Psoas muscle (tissue), 8 donors: ENCODE measurements around the gene AGRN. TPM values are rescaled to one million over a fixed set of nuclear protein-coding genes. Genes with fewer than 3 reads are reported as not detected.
A peak's percentile ranks its signal among the peaks of the same experiment; 100 is the strongest.

Source experiments
- ATAC-seq, 4 donors: fragments of 200-7000 bp; cut with Tn5 transposase; one replicate each; pipeline ENCODE4 v1.9.1; 2020; ENCODE audit warnings: moderate library complexity in 3 of 4, mild to moderate bottlenecking in 2 of 4
- DNase-seq, 2 donors: peaks; one replicate each; pipeline ENCODE4 v3.0.0-alpha.2; 2020
- H3K27ac ChIP-seq: fragments of 200-600 bp; one replicate; pipeline ENCODE4 v1.8.0; 2022
- H3K27me3 ChIP-seq, 3 donors: fragments of 200-600 bp in 1 of 3; one replicate each; pipeline versions ENCODE4 v1.6.1 to v1.8.0; 2013 to 2022; ENCODE audit warnings: low read length in 2 of 3, mild to moderate bottlenecking in 2 of 3, moderate library complexity in 1 of 3; ENCODE audit not compliant: insufficient read depth in 3 of 3
- H3K36me3 ChIP-seq, 2 donors: fragments of 200-600 bp in 1 of 2; one replicate each; pipeline versions ENCODE4 v1.6.1 to v1.8.0; 2013 to 2022; ENCODE audit warnings: low read depth in 1 of 2, mild to moderate bottlenecking in 1 of 2, moderate library complexity in 1 of 2; ENCODE audit not compliant: insufficient read depth in 1 of 2
- H3K4me1 ChIP-seq: fragments of 200-600 bp; one replicate; pipeline ENCODE4 v1.8.0; 2022
- H3K4me3 ChIP-seq: fragments of 200-600 bp; one replicate; pipeline ENCODE4 v1.8.0; 2022; ENCODE audit warnings: mild to moderate bottlenecking
- H3K9me3 ChIP-seq: fragments of 200-600 bp; one replicate; pipeline ENCODE4 v1.8.0; 2022
- CTCF ChIP-seq: fragments of 200-600 bp; IDR thresholded peaks from one replicate; pipeline ENCODE4 v1.8.0; 2022; ENCODE audit warnings: antibody characterized with exemption
- WGBS, 3 donors: extraction: QIAGEN DNeasy Blood & Tissue Kit; methylation state at CpG; one replicate each; pipeline versions ENCODE4 v1.1.6 to v1.1.7; 2013; 5-methylcytosine and 5-hydroxymethylcytosine counted together
- intact Hi-C, 2 donors: fragments of 100-400 bp; cut with DNase I; formaldehyde crosslinking; loops; one replicate each; pipeline versions ENCODE4 v1.11.0 to v1.14.2; 2022
- polyA plus RNA-seq, 3 donors: library from polyadenylated mRNA; stranded (reverse); fragments of 200-250 nt; gene quantifications; one replicate each; pipeline ENCODE4 v1.2.3, GENCODE V29; 2013
- total RNA-seq, 4 donors: library from RNA; stranded (reverse); fragmentation: NEBNext Ultra II Directional in 2 of 4; extraction: Animal tissue kit (Norgen Biotek cat#: 25700) in 2 of 4; gene quantifications; one replicate each; pipeline versions ENCODE4 v1.2.1 to v1.2.4, GENCODE V29; 2021 to 2023
- donor health status: healthy with polysubstance abuse.
- donor health status: DM: no; HTN: no; CAD: no; lungs with moderate emphysema.
- donor health status: Bipolar disorder and iron deficiency.
- donor health status: healthy.
- donor health status: DM: yes; HTN: yes; CAD: no.
- donor health status: DM: no; HTN: no; CAD: no.
- donor health status: DM: no; HTN: no; CAD: no.
- donor health status: DM: yes; HTN: yes; CAD: no.

AGRN gene
- total and polyA plus RNA-seq, 7 donors, result 1.3 to 5.4 (median 3.4) TPM

DNA sequence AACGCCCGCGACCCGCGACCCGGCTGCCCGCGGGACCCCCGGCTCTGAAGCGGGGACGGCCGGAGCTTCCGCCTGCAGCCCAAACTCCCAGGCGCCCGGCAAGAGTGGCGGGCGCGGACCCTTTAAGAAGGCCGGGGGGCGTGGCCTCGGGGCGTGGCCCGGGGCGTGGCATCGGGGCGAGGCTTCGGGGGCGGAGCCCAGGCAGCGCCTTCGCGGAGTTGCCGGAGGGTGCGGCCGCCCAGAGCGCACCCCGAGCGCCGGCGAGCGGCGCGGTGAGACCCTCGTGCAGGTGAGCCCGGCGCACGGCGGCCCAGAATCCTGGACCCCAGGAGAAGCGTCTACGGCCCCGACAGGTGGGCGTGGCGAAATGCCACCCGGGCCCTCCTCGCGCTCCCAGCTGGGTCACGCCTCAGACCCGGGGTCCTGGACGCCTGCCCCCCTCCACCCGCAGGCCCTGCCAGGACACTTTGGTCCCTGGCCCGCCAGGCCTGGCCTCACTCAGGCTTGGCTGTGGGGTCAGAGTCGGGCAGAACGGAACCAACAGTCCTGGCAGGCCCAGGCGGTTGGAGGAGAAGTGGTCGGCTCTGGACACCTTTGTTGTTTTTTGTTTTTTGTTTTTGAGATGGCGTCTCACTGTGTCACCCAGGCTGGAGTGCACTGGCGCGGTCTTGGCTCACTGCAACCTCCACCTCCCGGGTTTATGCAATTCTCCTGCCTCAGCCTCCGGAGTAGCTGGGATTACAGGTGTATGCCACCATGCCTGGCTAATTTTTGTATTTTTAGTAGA, 39.8 kb downstream of the AGRN start:
- no peaks in the 10 kb centered on the region for H3K4me1 ChIP-seq
- H3K36me3 ChIP-seq, result no peaks in the 10 kb centered on the region
- ATAC-seq (peak; percentile 90 to 97 (median 94)), DNase-seq (peak; percentile 89 to 94)
- intact Hi-C loops, result loop anchor here in 1 of 2 donors (2.0 kb wide), 1 partner anchor 155 kb away; no protein-coding TSS in a partner anchor
- H3K4me3 ChIP-seq, result peak overlapping the region; percentile 72
- no peaks in the 10 kb centered on the region for H3K9me3 ChIP-seq
- peaks cover 0 to 74% (median 34%) of the 10 kb centered on the region in 3 donors for H3K27me3 ChIP-seq
- WGBS, 3 donors, result 3 to 7% (median 4%) methylated on average over 25 to 69 of the region's 69 CpGs
- H3K27ac ChIP-seq, result no peak overlapping the region
- no peak for TF ChIP-seq CTCF

GRCh38 chr1:1060281-1061000, 40.5 kb downstream of the AGRN start:
- intact Hi-C loops, result loop anchor here in 1 of 2 donors (2.0 kb wide), 1 partner anchor 156 kb away; no protein-coding TSS in a partner anchor
- peaks cover 0 to 76% (median 37%) of the 10 kb centered on the region in 3 donors for H3K27me3 ChIP-seq
- no peak overlapping the region for H3K27ac ChIP-seq
- DNase-seq, result no peak
- no peaks in the 10 kb centered on the region for H3K9me3 ChIP-seq
- H3K4me3 ChIP-seq, result peak overlapping the region; percentile 72
- no peak for TF ChIP-seq CTCF
- no peaks in the 10 kb centered on the region for H3K4me1 ChIP-seq
- ATAC-seq, result no peak
- WGBS, 3 donors, result 45 to 52% (median 50%) methylated on average over 38 of the region's 38 CpGs
- no peaks in the 10 kb centered on the region for H3K36me3 ChIP-seq

- 45 to 53% (median 48%) methylated on average over 14 to 16 of the region's 18 CpGs for WGBS, 3 donors
- no peak overlapping the region for H3K27ac ChIP-seq
- intact Hi-C loops, result loop anchor here (2.0 kb wide), 3 partner anchors 29 to 157 kb away; no protein-coding TSS in a partner anchor
- H3K9me3 ChIP-seq, result no peaks in the 10 kb centered on the region
- no peaks in the 10 kb centered on the region for H3K4me1 ChIP-seq
- peaks cover 0 to 88% (median 39%) of the 10 kb centered on the region in 3 donors for H3K27me3 ChIP-seq
- ATAC-seq (no peak), DNase-seq (no peak)
- no peak overlapping the region for H3K4me3 ChIP-seq
- no peak for TF ChIP-seq CTCF
- H3K36me3 ChIP-seq, result no peaks in the 10 kb centered on the region
These were observed 41.9 kb downstream of the AGRN start for GRCh38 chr1:1061682-1062345.

GRCh38 chr1:1062348-1063163, 42.6 kb downstream of the AGRN start:
- intact Hi-C loops, result loop anchor here (1.0 to 2.0 kb wide), 3 partner anchors 30 to 78 kb away; no protein-coding TSS in a partner anchor
- DNase-seq (no peak), ATAC-seq (no peak)
- no peaks in the 10 kb centered on the region for H3K36me3 ChIP-seq
- no peaks in the 10 kb centered on the region for H3K9me3 ChIP-seq
- 28 to 33% (median 32%) methylated on average over 24 to 29 of the region's 29 CpGs for WGBS, 3 donors
- no peak overlapping the region for H3K27ac ChIP-seq
- no peaks in the 10 kb centered on the region for H3K4me1 ChIP-seq
- peaks cover 0 to 88% (median 38%) of the 10 kb centered on the region in 3 donors for H3K27me3 ChIP-seq
- TF ChIP-seq CTCF, result no peak
- no peak overlapping the region for H3K4me3 ChIP-seq
